Prostate gland (tissue), 2 donors: ENCODE results near the gene RAD51B. TPM values are rescaled to one million over a fixed set of nuclear protein-coding genes. Genes with fewer than 3 reads are reported as not detected.
A peak's percentile ranks its signal among the peaks of the same experiment; 100 is the strongest.

Experiments used
- DNase-seq: peaks from one replicate; pipeline ENCODE4 v3.0.0-alpha.2; 2019; ENCODE audit warnings: low spot score
- H3K27ac ChIP-seq, 2 donors: fragments of 200-600 bp; sonication (generic); 2 replicates each; pipeline ENCODE4 v1.5.1; 2017 to 2019
- H3K27me3 ChIP-seq: fragments of 200-600 bp; sonication (generic); replicated peaks from 2 replicates; pipeline ENCODE4 v1.5.1; 2019; ENCODE audit not compliant: insufficient read depth
- H3K36me3 ChIP-seq, 2 donors: fragments of 200-600 bp; sonication (generic); 1 replicate in 1 of 2; 2 replicates in 1 of 2; pipeline versions ENCODE4 v1.5.1 to v1.8.1; 2017 to 2019
- H3K4me1 ChIP-seq: fragments of 200-600 bp; sonication (generic); replicated peaks from 2 replicates; pipeline ENCODE4 v1.5.1; 2019
- H3K4me3 ChIP-seq, 2 donors: fragments of 200-600 bp; sonication (generic); 2 replicates each; pipeline ENCODE4 v1.5.1; 2017 to 2019
- H3K9me3 ChIP-seq: fragments of 200-600 bp; sonication (generic); 2 replicates; pipeline ENCODE4 v1.5.1; 2017
- POLR2A ChIP-seq: fragments of 450-650 bp; IDR thresholded peaks from one replicate; pipeline ENCODE4 v1.6.1; 2016; ENCODE audit warnings: antibody characterized with exemption, mild to moderate bottlenecking
- POLR2AphosphoS5 ChIP-seq: sonication (generic); formaldehyde crosslinking; IDR thresholded peaks from one replicate; pipeline ENCODE4 v1.6.1; 2017; ENCODE audit warnings: antibody characterized with exemption
- WGBS: methylation state at CpG from one replicate; pipeline ENCODE4 v1.1.5; 2018; 5-methylcytosine and 5-hydroxymethylcytosine counted together
- intact Hi-C: fragments of 100-400 bp; cut with DNase I; formaldehyde crosslinking; loops from one replicate; pipeline ENCODE4 v1.14.2; 2022
- total RNA-seq, 2 donors: library from RNA; depleted of rRNA; stranded (reverse); fragments of >200 nt; gene quantifications; one replicate each; pipeline ENCODE4 v1.1.0, GENCODE V29; 2016
- TF ChIP-seq, protein P1 (sequence below), 4 experiments: fragments of 200-600 bp in 2 of 4; fragments of 450-650 bp in 2 of 4; sonication (generic) in 2 of 4; IDR thresholded peaks; 1 replicate in 3 of 4; 2 replicates in 1 of 4; pipeline ENCODE4 v1.5.1; 2016 to 2019; ENCODE audit warnings: antibody characterized with exemption in 4 of 4, mild to moderate bottlenecking in 2 of 4, moderate library complexity in 2 of 4

The RAD51B gene
- total RNA-seq, 2 donors from 2014 or later, result 14.9 to 35.8 TPM

GRCh38 chr14:67850066-67850830 lies 30.7 kb downstream of the RAD51B start:
- no peak for DNase-seq
- peaks cover 13% of the 10 kb centered on the region for H3K4me1 ChIP-seq
- H3K4me3 ChIP-seq, result no peak overlapping the region
- 81% methylated on average over 9 of the region's 9 CpGs for whole genome bisulfite sequencing
- H3K36me3 ChIP-seq, result no peaks in the 10 kb centered on the region
- TF ChIP-seq, protein P1, sequence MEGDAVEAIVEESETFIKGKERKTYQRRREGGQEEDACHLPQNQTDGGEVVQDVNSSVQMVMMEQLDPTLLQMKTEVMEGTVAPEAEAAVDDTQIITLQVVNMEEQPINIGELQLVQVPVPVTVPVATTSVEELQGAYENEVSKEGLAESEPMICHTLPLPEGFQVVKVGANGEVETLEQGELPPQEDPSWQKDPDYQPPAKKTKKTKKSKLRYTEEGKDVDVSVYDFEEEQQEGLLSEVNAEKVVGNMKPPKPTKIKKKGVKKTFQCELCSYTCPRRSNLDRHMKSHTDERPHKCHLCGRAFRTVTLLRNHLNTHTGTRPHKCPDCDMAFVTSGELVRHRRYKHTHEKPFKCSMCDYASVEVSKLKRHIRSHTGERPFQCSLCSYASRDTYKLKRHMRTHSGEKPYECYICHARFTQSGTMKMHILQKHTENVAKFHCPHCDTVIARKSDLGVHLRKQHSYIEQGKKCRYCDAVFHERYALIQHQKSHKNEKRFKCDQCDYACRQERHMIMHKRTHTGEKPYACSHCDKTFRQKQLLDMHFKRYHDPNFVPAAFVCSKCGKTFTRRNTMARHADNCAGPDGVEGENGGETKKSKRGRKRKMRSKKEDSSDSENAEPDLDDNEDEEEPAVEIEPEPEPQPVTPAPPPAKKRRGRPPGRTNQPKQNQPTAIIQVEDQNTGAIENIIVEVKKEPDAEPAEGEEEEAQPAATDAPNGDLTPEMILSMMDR (IDR thresholded peaks at IDR 0.05), result no peak
- TF ChIP-seq POLR2A, result no peak
- no peak for TF ChIP-seq POLR2AphosphoS5
- H3K27ac ChIP-seq, result no peak overlapping the region
- intact Hi-C loops, result no loop called here
- H3K27me3 ChIP-seq, result no peaks in the 10 kb centered on the region
- no peaks in the 10 kb centered on the region for H3K9me3 ChIP-seq

DNA sequence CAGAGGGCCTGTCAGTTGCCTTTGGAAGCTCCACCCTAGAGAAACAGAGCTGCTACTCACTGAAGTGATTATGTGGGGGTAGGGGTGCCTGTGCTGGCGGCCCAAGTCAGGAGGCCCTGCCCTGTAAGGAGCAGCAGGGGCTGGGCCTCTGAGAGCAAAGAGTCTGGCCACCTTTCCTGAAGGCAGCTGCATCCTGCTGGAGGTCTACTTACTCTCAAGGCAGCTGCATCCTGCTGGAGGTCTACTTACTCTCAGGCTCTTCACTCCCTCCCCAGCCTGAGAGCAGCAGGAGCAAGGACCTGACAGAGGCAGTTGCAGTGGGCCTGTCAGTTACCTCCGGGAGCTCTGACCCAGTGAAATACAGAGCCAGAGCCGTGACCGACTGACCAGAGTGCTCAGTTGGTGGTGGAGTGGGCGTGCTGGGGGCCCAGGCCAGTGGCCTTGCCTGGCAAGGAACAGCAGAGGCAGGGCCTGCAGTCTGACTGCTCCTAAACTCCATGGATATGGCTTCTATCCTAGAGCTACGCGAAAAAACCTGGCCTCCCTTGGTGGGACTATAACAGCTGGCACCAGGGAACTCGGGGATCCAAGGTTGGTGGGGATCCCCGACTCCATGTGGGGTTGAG lies 32.3 kb downstream of the RAD51B start:
- Histone ChIP-seq H3K4me3 (no peak overlapping the region), H3K4me1 (peaks cover 25% of the 10 kb centered on the region), H3K36me3 (no peaks in the 10 kb centered on the region), H3K27ac (peak overlapping the region; percentile 73 to 78), H3K9me3 (no peaks in the 10 kb centered on the region), H3K27me3 (no peaks in the 10 kb centered on the region)
- 95% methylated on average over 9 of the region's 9 CpGs for WGBS
- TF ChIP-seq, protein P1 (IDR thresholded peaks at IDR 0.05), result no peak
- TF ChIP-seq POLR2A, result no peak
- TF ChIP-seq POLR2AphosphoS5, result no peak
- intact Hi-C loops, result no loop called here
- no peak for DNase-seq

- peak overlapping the region; percentile 73 to 78 for H3K27ac ChIP-seq
- no peaks in the 10 kb centered on the region for H3K27me3 ChIP-seq
- no peaks in the 10 kb centered on the region for H3K9me3 ChIP-seq
- TF ChIP-seq POLR2A, result no peak
- TF ChIP-seq, protein P1 (IDR thresholded peaks at IDR 0.05), result no peak
- TF ChIP-seq POLR2AphosphoS5, result no peak
- no peak for DNase-seq
- H3K36me3 ChIP-seq, result no peaks in the 10 kb centered on the region
- H3K4me1 ChIP-seq, result peaks cover 25% of the 10 kb centered on the region
- H3K4me3 ChIP-seq, result no peak overlapping the region
- intact Hi-C loops, result no loop called here
Measured at GRCh38 chr14:67852926-67853604, 33.5 kb downstream of the RAD51B start.

DNA sequence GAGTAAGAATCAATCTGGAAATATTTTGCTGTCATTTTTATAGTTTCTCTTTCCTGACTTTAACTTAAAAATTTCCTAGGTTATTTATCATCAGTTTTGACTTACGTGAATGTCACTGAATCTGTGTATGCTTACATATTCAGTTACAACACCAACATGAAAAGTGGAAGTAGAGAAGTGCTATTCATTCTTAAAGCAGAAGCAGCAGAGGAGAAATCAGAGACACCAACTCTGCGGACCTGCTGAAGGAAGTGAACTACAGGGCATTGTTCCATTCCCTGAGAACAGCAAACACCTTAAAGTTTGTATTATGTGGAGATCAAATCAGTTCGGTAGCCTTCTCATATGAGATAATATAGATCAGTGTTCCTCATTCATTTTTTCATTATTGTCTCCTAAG lies 34.1 kb downstream of the RAD51B start:
- peak overlapping the region; percentile 73 to 78 for H3K27ac ChIP-seq
- 39% methylated on average over 3 of the region's 3 CpGs for WGBS
- no peaks in the 10 kb centered on the region for H3K36me3 ChIP-seq
- peak; percentile 60 for TF ChIP-seq POLR2AphosphoS5
- no peak for TF ChIP-seq POLR2A
- no peaks in the 10 kb centered on the region for H3K9me3 ChIP-seq
- DNase-seq, result peak; percentile 47
- no peak overlapping the region for H3K4me3 ChIP-seq
- intact Hi-C loops, result no loop called here
- H3K4me1 ChIP-seq, result peaks cover 25% of the 10 kb centered on the region
- no peaks in the 10 kb centered on the region for H3K27me3 ChIP-seq

GRCh38 chr14:67856827-67857226 lies 37.2 kb downstream of the RAD51B start:
- TF ChIP-seq POLR2AphosphoS5, result peak; percentile 61
- TF ChIP-seq POLR2A, result no peak
- TF ChIP-seq, protein P1 (IDR thresholded peaks at IDR 0.05), result no peak
- intact Hi-C loops, result no loop called here

More at GRCh38 chr14:67856827-67857226, 37.2 kb downstream of the RAD51B start:
- DNase-seq, result no peak
- H3K9me3 ChIP-seq, result no peaks in the 10 kb centered on the region
- peak overlapping the region; percentile 73 to 78 for H3K27ac ChIP-seq
- peaks cover 25% of the 10 kb centered on the region for H3K4me1 ChIP-seq
- no peaks in the 10 kb centered on the region for H3K27me3 ChIP-seq
- H3K4me3 ChIP-seq, result no peak overlapping the region
- H3K36me3 ChIP-seq, result no peaks in the 10 kb centered on the region
- WGBS, result 27% methylated on average over 2 of the region's 2 CpGs
